ENCODE data around the gene FLNB. TPM values are rescaled to one million over a fixed set of nuclear protein-coding genes. Genes with fewer than 3 reads are reported as not detected.
"Not testable (repeated sequence)": the region's sequence is repeated elsewhere in the genome, so short reads cannot be mapped to it uniquely, and the experiment has no call there.

The FLNB gene
- total and polyA plus RNA-seq, 5 donors: 22.9 to 44.9 (median 34.0) TPM

DNA sequence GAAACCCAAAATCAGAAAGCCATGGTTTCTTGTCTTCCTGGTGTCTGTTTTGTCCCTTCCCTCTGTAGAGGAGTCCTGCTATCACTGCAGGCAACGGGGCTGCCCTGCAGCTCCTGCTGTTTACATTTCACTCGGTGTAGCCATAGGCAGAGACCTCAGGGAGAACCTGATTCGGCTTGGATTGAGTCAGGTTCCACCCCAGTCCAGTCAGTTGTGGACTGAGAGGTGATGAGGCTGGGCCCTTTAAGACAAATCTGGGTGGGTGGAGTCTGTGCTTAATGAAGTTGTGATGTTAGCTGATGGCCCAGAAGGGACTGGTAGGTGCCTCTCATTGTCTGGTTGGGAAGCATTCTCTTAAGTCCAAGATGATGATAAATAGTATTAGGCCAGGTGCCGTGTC lies 35.7 kb downstream of the FLNB start:
- DNase-seq: no peak
- Histone ChIP-seq H3K27me3 (ENCODE audit: control insufficient read depth, insufficient read depth) (no peaks in the 10 kb centered on the region), H3K4me1 (ENCODE audit: control insufficient read depth, insufficient read depth, low read length) (peaks cover 7% of the 10 kb centered on the region), H3K9me3 (ENCODE audit: control insufficient read depth, low read length) (no peaks in the 10 kb centered on the region), H3K4me3 (ENCODE audit: low read length) (no peak overlapping the region), H3K27ac (ENCODE audit: low read length) (no peak overlapping the region)
- intact Hi-C loops (cut with DNase I): no loop called here
- WGBS: 86% methylated on average over 4 of the region's 4 CpGs
- ATAC-seq: no peak

DNA sequence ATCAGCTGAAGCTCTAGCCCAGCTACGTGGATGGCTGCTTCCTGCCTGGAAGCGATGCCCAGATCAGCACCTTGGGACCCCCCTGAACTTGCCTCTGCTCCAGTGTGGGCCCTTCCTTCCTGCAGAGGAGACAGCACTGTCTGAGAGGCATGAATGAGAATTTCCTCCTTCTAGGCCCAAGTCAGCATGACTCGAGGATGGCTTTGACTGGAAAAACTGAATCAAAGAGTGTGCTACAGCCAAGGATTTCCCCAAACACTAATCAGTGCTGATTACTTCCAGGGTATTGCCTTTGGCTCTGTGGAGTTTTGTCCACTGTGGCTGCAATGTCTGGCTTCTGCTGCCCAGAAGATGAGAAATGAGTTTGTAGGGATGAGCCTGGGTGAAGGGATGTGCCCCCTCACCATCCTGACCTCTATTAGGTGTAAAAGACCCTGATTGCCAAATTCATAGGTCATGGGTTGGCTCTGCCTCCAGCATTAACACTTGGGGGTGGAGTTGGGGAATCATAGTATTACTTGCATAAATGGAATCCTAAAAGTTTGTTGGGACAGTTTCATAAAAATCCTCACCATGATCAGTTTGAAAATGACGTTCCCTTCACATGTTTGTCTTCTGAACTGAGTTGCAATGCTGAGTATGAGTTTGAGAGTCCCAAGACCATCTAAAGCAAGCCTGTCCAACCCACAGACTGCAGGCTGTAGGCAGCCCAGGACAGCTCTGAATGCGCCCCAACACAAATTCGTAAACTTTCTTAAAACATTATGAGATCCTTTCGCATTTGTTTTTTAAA lies 36.7 kb downstream of the FLNB start:
- ATAC-seq (peak; percentile 69 to 76), DNase-seq (peak in 1 of 3 donors; percentile 65)
- no peak overlapping the region for H3K4me3 ChIP-seq (ENCODE audit: low read length)
- 56% methylated on average over 7 of the region's 7 CpGs for WGBS
- H3K9me3 ChIP-seq (ENCODE audit: control insufficient read depth, low read length): no peaks in the 10 kb centered on the region
- H3K27me3 ChIP-seq (ENCODE audit: control insufficient read depth, insufficient read depth): no peaks in the 10 kb centered on the region
- peak overlapping the region; percentile 66 for H3K27ac ChIP-seq (ENCODE audit: low read length)
- intact Hi-C loops (cut with DNase I): no loop called here
- peaks cover 14% of the 10 kb centered on the region for H3K4me1 ChIP-seq (ENCODE audit: control insufficient read depth, insufficient read depth, low read length)

DNA sequence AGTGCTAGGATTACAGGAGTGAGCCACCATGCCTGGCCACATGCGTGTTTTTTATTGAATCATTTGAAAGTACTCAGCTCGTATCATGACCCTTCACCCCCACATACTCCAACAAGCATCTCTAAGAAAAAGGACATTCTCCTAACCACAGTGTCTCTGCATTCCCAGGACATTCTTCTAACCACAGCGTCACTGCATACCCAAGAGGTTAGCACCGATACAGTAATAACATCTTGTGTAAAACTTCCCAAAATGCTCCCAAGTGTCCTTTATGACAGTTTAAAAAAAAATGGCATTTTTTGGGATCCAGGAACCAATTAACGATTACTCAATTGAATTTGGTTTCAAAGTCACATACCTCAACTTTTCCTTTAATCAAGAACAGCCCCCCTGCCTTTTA lies 39.6 kb downstream of the FLNB start:
- DNase-seq: no peak
- no peak for ATAC-seq
- H3K4me1 ChIP-seq (ENCODE audit: control insufficient read depth, insufficient read depth, low read length): peaks cover 21% of the 10 kb centered on the region
- no peak overlapping the region for H3K27ac ChIP-seq (ENCODE audit: low read length)
- H3K27me3 ChIP-seq (ENCODE audit: control insufficient read depth, insufficient read depth): no peaks in the 10 kb centered on the region
- H3K9me3 ChIP-seq (ENCODE audit: control insufficient read depth, low read length): no peaks in the 10 kb centered on the region
- intact Hi-C loops (cut with DNase I): no loop called here
- no peak overlapping the region for H3K4me3 ChIP-seq (ENCODE audit: low read length)
- WGBS: 85% methylated on average over 5 of the region's 5 CpGs

DNA sequence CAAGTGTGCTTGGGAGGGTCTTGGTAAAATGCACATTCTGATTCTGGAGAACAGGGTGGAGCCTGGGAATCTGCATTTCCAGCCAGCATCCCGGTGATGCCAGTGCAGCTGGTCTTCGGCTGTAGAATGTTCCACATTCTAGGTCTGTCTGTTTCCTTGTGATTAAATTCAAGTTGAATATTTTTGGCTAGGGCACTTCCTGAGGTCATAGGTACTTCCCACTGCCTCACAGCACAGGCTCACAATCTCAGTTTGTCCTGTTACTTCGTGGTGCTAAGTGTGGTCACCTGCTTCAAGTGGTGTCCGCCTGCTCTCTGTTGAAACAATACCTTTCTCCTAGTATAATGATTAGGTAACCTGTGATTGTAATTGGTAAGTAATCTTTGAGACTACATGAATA lies 40.1 kb downstream of the FLNB start:
- no peaks in the 10 kb centered on the region for H3K9me3 ChIP-seq (ENCODE audit: control insufficient read depth, low read length)
- intact Hi-C loops (cut with DNase I): no loop called here
- H3K27me3 ChIP-seq (ENCODE audit: control insufficient read depth, insufficient read depth): no peaks in the 10 kb centered on the region
- H3K27ac ChIP-seq (ENCODE audit: low read length): no peak overlapping the region
- 55% methylated on average over 4 of the region's 4 CpGs for WGBS
- peaks cover 21% of the 10 kb centered on the region for H3K4me1 ChIP-seq (ENCODE audit: control insufficient read depth, insufficient read depth, low read length)
- peak; percentile 41 to 75 for ATAC-seq
- H3K4me3 ChIP-seq (ENCODE audit: low read length): no peak overlapping the region
- peak in 2 of 3 donors; percentile 50 to 62 for DNase-seq

DNA sequence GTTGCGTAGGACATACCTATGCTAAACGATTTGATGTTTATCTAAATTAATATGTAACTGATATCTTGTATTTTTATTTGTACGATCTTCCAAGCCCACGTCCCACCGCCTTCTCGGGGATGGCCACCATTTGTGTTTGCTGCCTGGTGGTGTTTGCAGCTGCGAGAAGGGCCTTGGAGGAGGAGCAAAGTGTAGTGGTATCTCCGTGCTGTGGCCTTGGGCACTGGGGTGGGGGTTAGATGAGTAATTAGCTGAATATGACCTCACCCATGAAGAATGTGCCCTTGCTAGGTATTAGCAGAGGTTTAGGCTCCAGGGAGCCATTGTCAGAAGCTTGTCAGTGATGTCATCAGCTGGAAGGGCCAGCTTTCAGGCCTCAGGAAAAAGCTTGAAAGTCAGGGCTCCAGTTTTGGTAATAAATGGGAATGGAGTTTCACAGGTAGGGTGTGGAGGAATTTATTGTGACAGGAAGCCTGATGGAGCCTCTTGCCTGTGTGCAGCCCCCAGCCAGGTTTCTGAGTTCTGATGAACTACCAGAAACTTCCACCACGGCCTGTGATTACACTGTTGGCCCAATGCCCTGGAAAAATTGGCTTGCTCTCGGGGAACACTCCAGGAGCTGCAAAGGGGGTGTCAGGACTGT lies 41.0 kb downstream of the FLNB start:
- intact Hi-C loops (cut with DNase I): no loop called here
- DNase-seq: peak in 2 of 3 donors; percentile 35 to 68

DNA sequence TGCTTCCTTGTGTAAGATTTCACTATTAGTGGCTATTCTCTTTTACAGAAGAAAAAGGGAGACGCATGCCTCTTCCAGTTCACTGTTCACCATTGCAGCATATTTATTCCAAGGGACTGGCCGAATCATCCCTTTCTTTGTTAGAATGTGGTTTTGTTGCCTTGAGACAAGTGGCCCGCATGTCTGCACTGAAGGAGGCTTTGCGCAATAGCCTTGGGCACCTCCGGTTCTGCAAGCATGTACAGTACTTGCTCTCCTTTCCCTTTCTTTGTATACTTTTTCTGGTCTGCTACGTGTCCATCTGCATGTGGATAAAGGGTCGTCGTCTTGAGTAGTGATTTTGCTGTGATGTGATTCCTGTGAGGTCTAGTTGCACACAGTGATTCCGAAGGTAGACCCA lies 43.0 kb downstream of the FLNB start:
- 81% methylated on average over 9 of the region's 9 CpGs for WGBS
- DNase-seq (no peak), ATAC-seq (no peak)
- no peak overlapping the region for H3K4me3 ChIP-seq (ENCODE audit: low read length)
- intact Hi-C loops (cut with DNase I): no loop called here
- peaks cover 17% of the 10 kb centered on the region for H3K4me1 ChIP-seq (ENCODE audit: control insufficient read depth, insufficient read depth, low read length)
- H3K27me3 ChIP-seq (ENCODE audit: control insufficient read depth, insufficient read depth): no peaks in the 10 kb centered on the region
- H3K27ac ChIP-seq (ENCODE audit: low read length): no peak overlapping the region
- H3K9me3 ChIP-seq (ENCODE audit: control insufficient read depth, low read length): no peaks in the 10 kb centered on the region

More for the DNA sequence above, 41.0 kb downstream of the FLNB start:
- Histone ChIP-seq H3K4me1 (ENCODE audit: control insufficient read depth, insufficient read depth, low read length) (peaks cover 21% of the 10 kb centered on the region), H3K27me3 (ENCODE audit: control insufficient read depth, insufficient read depth) (no peaks in the 10 kb centered on the region), H3K9me3 (ENCODE audit: control insufficient read depth, low read length) (no peaks in the 10 kb centered on the region), H3K27ac (ENCODE audit: low read length) (peak overlapping the region; percentile 49), H3K4me3 (ENCODE audit: low read length) (no peak overlapping the region)
- ATAC-seq: peak; percentile 46 to 67
- 58% methylated on average over 10 of the region's 10 CpGs for WGBS

DNA sequence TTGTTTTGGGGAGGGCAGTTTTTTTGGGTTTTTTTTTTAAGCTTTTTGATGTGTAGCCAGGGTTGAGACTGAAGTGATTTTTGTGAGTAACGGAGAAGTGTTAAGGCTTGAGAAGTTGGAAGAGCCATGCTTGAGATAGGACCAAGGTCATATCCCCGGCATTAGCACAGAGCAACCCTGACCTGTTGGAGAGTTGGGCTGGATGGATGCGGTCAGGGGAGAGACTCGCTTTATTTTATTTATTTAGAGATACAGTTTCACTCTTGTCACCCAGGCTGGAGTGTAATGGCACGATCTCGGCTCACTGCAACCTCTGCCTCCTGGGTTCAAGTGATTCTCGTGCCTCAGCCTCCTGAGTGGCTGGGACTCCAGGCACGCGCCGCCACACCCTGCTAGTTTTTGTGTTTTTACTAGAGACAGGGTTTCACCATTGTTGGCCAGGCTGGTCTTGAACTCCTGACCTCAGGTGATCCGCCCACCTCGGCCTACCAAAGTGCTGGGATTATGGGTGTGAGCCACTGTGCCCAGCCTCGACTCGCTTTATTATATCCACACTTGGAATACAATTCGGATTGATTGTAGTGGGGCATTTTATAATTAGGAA lies 43.5 kb downstream of the FLNB start:
- H3K4me3 ChIP-seq (ENCODE audit: low read length); H3K9me3 ChIP-seq (ENCODE audit: control insufficient read depth, low read length); H3K27me3 ChIP-seq (ENCODE audit: control insufficient read depth, insufficient read depth); ATAC-seq; H3K27ac ChIP-seq (ENCODE audit: low read length); DNase-seq; intact Hi-C loops (cut with DNase I): not testable (repeated sequence)
- H3K4me1 ChIP-seq (ENCODE audit: control insufficient read depth, insufficient read depth, low read length): peaks cover 17% of the 10 kb centered on the region
- 88% methylated on average over 15 of the region's 15 CpGs for WGBS

DNA sequence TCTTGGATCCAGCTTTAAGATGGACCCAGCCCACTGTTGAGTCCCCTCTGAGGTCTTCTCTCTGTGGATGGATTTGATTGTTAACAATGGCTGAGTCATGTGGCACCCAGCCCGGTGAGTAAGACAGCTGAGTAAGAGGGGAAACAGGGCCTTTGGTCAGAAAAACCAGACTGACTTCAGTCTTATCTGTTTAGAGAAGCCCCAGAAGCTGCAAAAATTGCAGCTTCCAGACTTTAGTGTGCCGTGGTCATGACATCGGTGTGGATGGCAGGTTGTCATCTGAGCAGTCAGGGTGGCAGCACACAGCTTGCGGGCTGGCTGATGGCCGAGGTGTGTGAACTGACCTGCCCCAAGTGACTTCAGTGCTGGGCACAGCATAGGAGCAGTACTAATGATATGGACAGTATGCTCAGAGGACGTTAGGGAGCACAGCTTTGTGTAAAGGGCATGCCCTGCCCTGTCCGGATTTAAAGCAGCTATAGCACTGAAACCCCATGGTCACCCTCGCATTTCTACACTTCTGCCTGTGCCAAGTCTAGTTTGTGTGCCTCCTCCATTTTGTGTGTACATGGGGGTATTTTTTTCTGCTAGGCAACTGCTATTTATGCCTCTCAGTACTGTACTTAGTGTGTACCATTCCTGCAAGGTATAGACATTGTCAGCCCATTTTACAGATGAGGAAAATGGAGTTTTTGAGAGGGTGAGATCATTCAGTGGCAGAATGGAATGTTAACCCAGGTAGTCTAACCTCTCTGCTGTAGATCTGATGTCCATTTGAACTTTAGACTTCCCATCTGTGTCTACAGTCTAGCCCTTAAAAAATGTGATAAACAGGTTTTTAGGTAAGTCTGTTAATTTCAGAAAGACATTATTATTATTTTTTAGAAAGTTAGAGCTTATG lies 44.4 kb downstream of the FLNB start:
- ATAC-seq (peak; percentile 78 to 89), DNase-seq (peak; percentile 83 to 93 (median 90))
- no peaks in the 10 kb centered on the region for H3K27me3 ChIP-seq (ENCODE audit: control insufficient read depth, insufficient read depth)
- intact Hi-C loops (cut with DNase I): no loop called here
- H3K4me3 ChIP-seq (ENCODE audit: low read length): no peak overlapping the region
- H3K9me3 ChIP-seq (ENCODE audit: control insufficient read depth, low read length): no peaks in the 10 kb centered on the region
- WGBS: 36% methylated on average over 8 of the region's 8 CpGs
- H3K27ac ChIP-seq (ENCODE audit: low read length): peak overlapping the region; percentile 1
- peaks cover 17% of the 10 kb centered on the region for H3K4me1 ChIP-seq (ENCODE audit: control insufficient read depth, insufficient read depth, low read length)

DNA sequence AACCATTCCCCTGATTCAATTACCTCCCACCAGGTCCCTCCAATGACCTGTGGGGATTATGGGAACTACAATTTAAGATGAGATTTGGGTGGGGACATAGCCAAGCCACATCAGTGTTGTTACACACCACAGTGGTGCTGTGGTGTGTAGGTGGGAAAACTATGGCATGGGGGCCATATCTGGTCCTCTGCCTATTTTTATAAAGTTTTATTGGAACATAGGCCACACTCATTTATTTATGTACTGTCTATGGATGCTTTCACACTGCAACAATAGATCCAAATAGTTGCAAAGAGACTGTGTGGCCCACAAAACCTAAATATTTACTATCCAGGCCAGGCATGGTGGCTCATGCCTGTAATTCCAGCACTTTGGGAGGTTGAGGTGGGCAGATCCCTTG lies 46.4 kb downstream of the FLNB start:
- no peak overlapping the region for H3K4me3 ChIP-seq (ENCODE audit: low read length)
- ATAC-seq (no peak), DNase-seq (no peak)
- H3K4me1 ChIP-seq (ENCODE audit: control insufficient read depth, insufficient read depth, low read length): peaks cover 12% of the 10 kb centered on the region
- H3K27me3 ChIP-seq (ENCODE audit: control insufficient read depth, insufficient read depth): no peaks in the 10 kb centered on the region
- intact Hi-C loops (cut with DNase I): no loop called here
- H3K9me3 ChIP-seq (ENCODE audit: control insufficient read depth, low read length): no peaks in the 10 kb centered on the region
- no peak overlapping the region for H3K27ac ChIP-seq (ENCODE audit: low read length)

DNA sequence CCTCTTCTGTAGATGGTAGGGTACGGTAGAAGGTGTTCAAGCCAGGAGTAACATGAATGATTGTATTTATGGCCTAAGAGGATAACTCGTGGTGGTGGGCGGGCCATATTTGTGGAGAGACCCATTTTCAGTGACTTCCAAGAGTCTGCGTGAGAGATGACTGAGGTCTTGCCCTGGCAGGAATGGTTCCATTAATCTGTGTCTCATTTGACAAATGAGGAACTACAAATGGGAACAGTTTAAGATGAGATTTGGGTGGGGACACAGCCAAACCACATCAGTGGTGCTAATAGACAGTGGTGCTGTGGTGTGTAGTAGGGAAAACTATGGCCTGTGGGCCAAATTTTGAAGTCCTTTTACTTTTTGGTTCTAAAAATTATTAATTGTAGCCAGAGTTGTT lies 47.1 kb downstream of the FLNB start:
- Histone ChIP-seq H3K27me3 (ENCODE audit: control insufficient read depth, insufficient read depth) (no peaks in the 10 kb centered on the region), H3K27ac (ENCODE audit: low read length) (no peak overlapping the region), H3K4me3 (ENCODE audit: low read length) (no peak overlapping the region), H3K9me3 (ENCODE audit: control insufficient read depth, low read length) (no peaks in the 10 kb centered on the region), H3K4me1 (ENCODE audit: control insufficient read depth, insufficient read depth, low read length) (peaks cover 10% of the 10 kb centered on the region)
- no peak for DNase-seq
- no peak for ATAC-seq
- WGBS: 91% methylated on average over 4 of the region's 4 CpGs
- intact Hi-C loops (cut with DNase I): no loop called here

Measured in right cardiac atrium (tissue), 5 donors.